Neural cell (in vitro differentiated cells): Measurements from ENCODE around the gene LUC7L3. TPM values are rescaled to one million over a fixed set of nuclear protein-coding genes. Genes with fewer than 3 reads are reported as not detected.

Experiments used
- H2AFZ ChIP-seq: fragments of 200-600, 300-800 bp; sonication (generic), shearing (Covaris generic); 2 replicates; pipeline ENCODE4 v1.6.0; 2014; ENCODE audit warnings: low read depth, mild to moderate bottlenecking, antibody characterized with exemption, low read length, moderate library complexity
- H3F3A ChIP-seq: fragments of 200-600 bp; shearing (Covaris generic); 2 replicates; pipeline ENCODE4 v1.6.1; 2016; ENCODE audit warnings: mild to moderate bottlenecking, moderate library complexity, mixed read lengths, antibody characterized with exemption, low read length; ENCODE audit not compliant: insufficient read depth, poor library complexity, severe bottlenecking
- H3K27ac ChIP-seq: fragments of 200-600, 300-800 bp; sonication (generic), shearing (Covaris generic); 2 replicates; pipeline ENCODE4 v1.5.1; 2014; ENCODE audit warnings: mild to moderate bottlenecking, low read length, moderate library complexity
- H3K27me3 ChIP-seq: fragments of 300-800, 200-600 bp; sonication (generic), shearing (Covaris generic); 2 replicates; pipeline ENCODE4 v1.6.0; 2014; ENCODE audit warnings: mild to moderate bottlenecking, low read depth, low read length, moderate library complexity; ENCODE audit not compliant: insufficient read depth
- H3K36me3 ChIP-seq: fragments of 300-800, 200-600 bp; sonication (generic), shearing (Covaris generic); 2 replicates; pipeline ENCODE4 v1.5.1; 2014; ENCODE audit warnings: mild to moderate bottlenecking, antibody characterized with exemption, low read length, moderate library complexity; ENCODE audit not compliant: insufficient read depth
- H3K4me2 ChIP-seq: fragments of 300-800, 200-600 bp; sonication (generic), shearing (Covaris generic); 2 replicates; pipeline ENCODE4 v1.6.0; 2014; ENCODE audit warnings: mild to moderate bottlenecking, low read length
- H3K4me3 ChIP-seq: fragments of 300-800, 200-600 bp; sonication (generic), shearing (Covaris generic); 2 replicates; pipeline ENCODE4 v1.5.1; 2014; ENCODE audit warnings: mild to moderate bottlenecking, low read length, moderate library complexity
- H3K79me2 ChIP-seq: fragments of 200-600 bp; shearing (Covaris generic); replicated peaks from 2 replicates; pipeline ENCODE4 v1.6.0; 2014; ENCODE audit warnings: mild to moderate bottlenecking, low read length, moderate library complexity; ENCODE audit not compliant: insufficient read depth
- H3K9ac ChIP-seq: fragments of 300-800, 200-600 bp; sonication (generic), shearing (Covaris generic); 2 replicates; pipeline ENCODE4 v1.6.1; 2016; ENCODE audit warnings: mild to moderate bottlenecking, low read length, mixed read lengths
- H3K9me2 ChIP-seq: fragments of 200-600 bp; shearing (Covaris generic); 2 replicates; pipeline ENCODE4 v1.6.1; 2016; ENCODE audit warnings: mild to moderate bottlenecking, low read length, mixed read lengths; ENCODE audit not compliant: insufficient read depth
- H3K9me3 ChIP-seq: fragments of 200-600, 300-800 bp; sonication (generic), shearing (Covaris generic); 2 replicates; pipeline ENCODE4 v1.6.1; 2016; ENCODE audit warnings: mild to moderate bottlenecking, mixed run types, low read length, moderate library complexity, mixed read lengths
- H4K20me1 ChIP-seq: fragments of 200-600 bp; shearing (Covaris generic); 2 replicates; pipeline ENCODE4 v1.6.1; 2016; ENCODE audit warnings: mild to moderate bottlenecking, mixed run types; ENCODE audit not compliant: insufficient read depth
- EP300 ChIP-seq: fragments of 450-650 bp; conservative IDR thresholded peaks from 2 replicates; pipeline ENCODE4 v1.6.1; 2014; ENCODE audit warnings: antibody characterized with exemption, mild to moderate bottlenecking, moderate library complexity; ENCODE audit not compliant: poor library complexity, severe bottlenecking
- EZH2 ChIP-seq: fragments of 200-600, 300-800 bp; shearing (Covaris generic), sonication (generic); IDR thresholded peaks from 2 replicates; pipeline ENCODE4 v1.6.1; 2014; ENCODE audit warnings: antibody characterized with exemption, low read length, borderline replicate concordance, mild to moderate bottlenecking; ENCODE audit not compliant: insufficient read depth, poor library complexity, severe bottlenecking
- MXI1 ChIP-seq: fragments of 450-650 bp; conservative IDR thresholded peaks from 2 replicates; pipeline ENCODE4 v1.6.1; 2014; ENCODE audit warnings: antibody characterized with exemption, mild to moderate bottlenecking; ENCODE audit not compliant: poor library complexity, severe bottlenecking
- POLR2AphosphoS5 ChIP-seq: IDR thresholded peaks from 2 replicates; pipeline ENCODE4 v1.6.1; 2012
- RAD21 ChIP-seq: fragments of 450-650 bp; conservative IDR thresholded peaks from 2 replicates; pipeline ENCODE4 v1.6.1; 2014; ENCODE audit warnings: antibody characterized with exemption, mild to moderate bottlenecking, moderate library complexity
- REST ChIP-seq: IDR thresholded peaks from 2 replicates; pipeline ENCODE4 v1.6.1; 2012; ENCODE audit warnings: borderline replicate concordance
- SMC3 ChIP-seq: fragments of 450-650 bp; conservative IDR thresholded peaks from 2 replicates; pipeline ENCODE4 v1.6.1; 2014; ENCODE audit warnings: antibody characterized with exemption, mild to moderate bottlenecking, moderate library complexity; ENCODE audit not compliant: poor library complexity
- TAF1 ChIP-seq: IDR thresholded peaks from 2 replicates; pipeline ENCODE4 v1.6.1; 2012; ENCODE audit warnings: low read depth
- polyA plus RNA-seq: library from polyadenylated mRNA; depleted of rRNA; stranded (reverse); fragments of >200 nt; gene quantifications from 2 replicates; pipeline ENCODE4 v1.2.3, GENCODE V29; 2014
- TF ChIP-seq, protein P1 (sequence below): fragments of 450-650 bp; IDR thresholded peaks from 2 replicates; pipeline ENCODE4 v1.5.1; 2014; ENCODE audit warnings: antibody characterized with exemption, mild to moderate bottlenecking, moderate library complexity; ENCODE audit not compliant: poor library complexity, severe bottlenecking

Gene LUC7L3
- polyA plus RNA-seq, 1 donor from 2014 or later: 677 TPM

- Histone ChIP-seq H3K79me2 (no peaks in the 10 kb centered on the region), H4K20me1 (no peaks in the 10 kb centered on the region), H3F3A (no peaks in the 10 kb centered on the region), H3K4me3 (no peak overlapping the region), H3K36me3 (no peaks in the 10 kb centered on the region), H3K27me3 (no peaks in the 10 kb centered on the region), H2AFZ (no peak overlapping the region), H3K9ac (no peak overlapping the region), H3K9me2 (no peaks in the 10 kb centered on the region), H3K9me3 (no peaks in the 10 kb centered on the region), H3K4me2 (no peak overlapping the region), H3K27ac (no peak overlapping the region)
- TF ChIP-seq EP300 (no peak), POLR2AphosphoS5 (no peak), RAD21 (no peak), REST (no peak)
Observed at GRCh38 chr17:50684288-50684611, 35.2 kb upstream of the LUC7L3 start.

DNA sequence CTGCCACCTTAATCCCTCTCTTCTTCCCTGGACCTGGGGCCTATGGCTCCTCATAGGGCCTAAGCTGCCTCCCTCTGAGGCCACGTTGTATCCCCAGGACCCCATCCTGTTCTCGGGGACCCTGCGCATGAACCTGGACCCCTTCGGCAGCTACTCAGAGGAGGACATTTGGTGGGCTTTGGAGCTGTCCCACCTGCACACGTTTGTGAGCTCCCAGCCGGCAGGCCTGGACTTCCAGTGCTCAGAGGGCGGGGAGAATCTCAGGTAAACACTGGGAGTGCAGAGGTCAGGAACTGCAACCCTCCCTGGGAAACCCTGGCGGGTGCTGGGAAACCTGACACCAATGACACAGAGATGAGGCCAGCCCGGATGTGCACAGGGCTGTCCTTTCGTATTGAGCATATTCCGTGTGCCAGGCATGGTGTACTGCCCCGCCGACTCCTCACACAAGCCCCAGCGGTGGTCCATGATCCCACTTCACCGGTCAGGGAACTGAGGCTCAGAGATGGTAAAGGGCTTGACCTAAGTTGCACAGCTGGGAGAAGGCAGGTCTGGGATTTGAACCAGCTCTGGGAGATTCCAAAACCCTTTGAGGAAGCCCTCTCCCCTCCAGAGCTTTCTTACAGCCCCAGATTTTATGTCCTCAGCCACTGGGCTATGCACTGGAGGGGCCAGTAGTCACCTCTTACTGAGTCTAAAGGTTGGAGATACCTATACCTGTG, 34.6 kb upstream of the LUC7L3 start:
- no peak for TF ChIP-seq EP300
- Histone ChIP-seq H3K9me2 (no peaks in the 10 kb centered on the region), H3K9me3 (no peaks in the 10 kb centered on the region), H3K36me3 (no peaks in the 10 kb centered on the region), H3K27me3 (no peaks in the 10 kb centered on the region), H2AFZ (no peak overlapping the region), H3K4me2 (no peak overlapping the region), H3K9ac (no peak overlapping the region), H3K79me2 (no peaks in the 10 kb centered on the region), H4K20me1 (no peaks in the 10 kb centered on the region), H3K4me3 (no peak overlapping the region), H3F3A (no peaks in the 10 kb centered on the region), H3K27ac (no peak overlapping the region)

DNA sequence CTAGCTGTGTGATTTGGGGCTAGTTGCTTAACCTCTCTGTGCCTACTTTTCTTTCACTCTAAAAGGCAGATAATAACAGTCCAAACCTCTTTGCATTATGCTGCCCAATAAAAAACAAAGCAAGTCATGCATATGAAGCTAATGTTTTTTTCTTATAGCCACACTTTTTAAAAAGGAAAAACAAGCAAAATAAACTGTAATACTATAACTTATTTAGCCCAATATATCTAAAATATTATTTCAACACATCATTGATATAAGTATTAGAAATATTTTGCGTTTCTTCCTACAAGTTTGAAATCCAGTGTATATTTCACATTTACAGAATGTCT, 34.1 kb upstream of the LUC7L3 start:
- H3K9me3 ChIP-seq: no peaks in the 10 kb centered on the region
- H3K36me3 ChIP-seq: no peaks in the 10 kb centered on the region
- no peak overlapping the region for H2AFZ ChIP-seq
- no peak overlapping the region for H3K4me3 ChIP-seq
- no peak for TF ChIP-seq SMC3
- no peak for TF ChIP-seq EP300
- no peak for TF ChIP-seq REST
- TF ChIP-seq, protein P1, sequence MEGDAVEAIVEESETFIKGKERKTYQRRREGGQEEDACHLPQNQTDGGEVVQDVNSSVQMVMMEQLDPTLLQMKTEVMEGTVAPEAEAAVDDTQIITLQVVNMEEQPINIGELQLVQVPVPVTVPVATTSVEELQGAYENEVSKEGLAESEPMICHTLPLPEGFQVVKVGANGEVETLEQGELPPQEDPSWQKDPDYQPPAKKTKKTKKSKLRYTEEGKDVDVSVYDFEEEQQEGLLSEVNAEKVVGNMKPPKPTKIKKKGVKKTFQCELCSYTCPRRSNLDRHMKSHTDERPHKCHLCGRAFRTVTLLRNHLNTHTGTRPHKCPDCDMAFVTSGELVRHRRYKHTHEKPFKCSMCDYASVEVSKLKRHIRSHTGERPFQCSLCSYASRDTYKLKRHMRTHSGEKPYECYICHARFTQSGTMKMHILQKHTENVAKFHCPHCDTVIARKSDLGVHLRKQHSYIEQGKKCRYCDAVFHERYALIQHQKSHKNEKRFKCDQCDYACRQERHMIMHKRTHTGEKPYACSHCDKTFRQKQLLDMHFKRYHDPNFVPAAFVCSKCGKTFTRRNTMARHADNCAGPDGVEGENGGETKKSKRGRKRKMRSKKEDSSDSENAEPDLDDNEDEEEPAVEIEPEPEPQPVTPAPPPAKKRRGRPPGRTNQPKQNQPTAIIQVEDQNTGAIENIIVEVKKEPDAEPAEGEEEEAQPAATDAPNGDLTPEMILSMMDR: no peak
- TF ChIP-seq POLR2AphosphoS5: no peak
- no peak for TF ChIP-seq RAD21
- TF ChIP-seq EZH2: no peak
- TF ChIP-seq MXI1: no peak
- no peak for TF ChIP-seq TAF1
- H3F3A ChIP-seq: no peaks in the 10 kb centered on the region
- no peak overlapping the region for H3K9ac ChIP-seq
- no peak overlapping the region for H3K4me2 ChIP-seq
- H3K27ac ChIP-seq: no peak overlapping the region
- no peaks in the 10 kb centered on the region for H3K27me3 ChIP-seq
- no peaks in the 10 kb centered on the region for H4K20me1 ChIP-seq
- no peaks in the 10 kb centered on the region for H3K79me2 ChIP-seq
- H3K9me2 ChIP-seq: no peaks in the 10 kb centered on the region
